ENCODE results near the gene C16orf86.

The C16orf86 gene

DNA sequence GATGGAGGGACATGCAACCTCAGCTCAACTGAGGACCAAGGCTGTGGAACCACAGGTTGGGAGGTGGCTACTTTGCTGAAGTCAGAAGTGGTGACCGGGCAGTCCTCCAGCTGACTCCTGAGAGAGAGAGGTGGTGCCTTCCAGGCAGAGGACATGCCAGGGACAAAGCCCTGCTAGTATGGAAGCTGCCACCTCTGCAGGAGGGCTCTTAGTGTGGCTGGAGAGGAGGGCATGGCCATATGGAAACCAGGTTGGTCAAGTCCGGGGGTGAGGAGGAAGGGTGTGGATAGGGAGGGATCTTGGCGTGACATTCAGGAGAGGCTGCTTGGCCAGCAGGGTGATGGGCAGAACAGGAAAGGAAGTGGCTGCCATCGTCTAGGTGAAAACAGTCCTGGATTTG is 5.7 kb downstream of the C16orf86 start:
- H3K36me3 Mint-ChIP-seq: peaks cover 13% of the 10 kb centered on the region
- no peak for ATAC-seq
- H3K27ac Mint-ChIP-seq: peak overlapping the region; percentile 26
- H3K4me3 Mint-ChIP-seq: no peak overlapping the region
- DNase-seq (ENCODE audit: low spot score in 2 of 2): no peak
- H3K9me3 Mint-ChIP-seq: no peaks in the 10 kb centered on the region
- H3K4me1 Mint-ChIP-seq: peaks cover 9% of the 10 kb centered on the region

- Mint-ChIP-seq H3K36me3 (peaks cover 13% of the 10 kb centered on the region), H3K9me3 (no peaks in the 10 kb centered on the region), H3K4me1 (peaks cover 9% of the 10 kb centered on the region), H3K27ac (peak overlapping the region; percentile 26), H3K4me3 (no peak overlapping the region)
- ATAC-seq (peak; percentile 42), DNase-seq (ENCODE audit: low spot score in 2 of 2) (no peak)
Observed at GRCh38 chr16:67672739-67673662, 6.4 kb downstream of the C16orf86 start.

DNA sequence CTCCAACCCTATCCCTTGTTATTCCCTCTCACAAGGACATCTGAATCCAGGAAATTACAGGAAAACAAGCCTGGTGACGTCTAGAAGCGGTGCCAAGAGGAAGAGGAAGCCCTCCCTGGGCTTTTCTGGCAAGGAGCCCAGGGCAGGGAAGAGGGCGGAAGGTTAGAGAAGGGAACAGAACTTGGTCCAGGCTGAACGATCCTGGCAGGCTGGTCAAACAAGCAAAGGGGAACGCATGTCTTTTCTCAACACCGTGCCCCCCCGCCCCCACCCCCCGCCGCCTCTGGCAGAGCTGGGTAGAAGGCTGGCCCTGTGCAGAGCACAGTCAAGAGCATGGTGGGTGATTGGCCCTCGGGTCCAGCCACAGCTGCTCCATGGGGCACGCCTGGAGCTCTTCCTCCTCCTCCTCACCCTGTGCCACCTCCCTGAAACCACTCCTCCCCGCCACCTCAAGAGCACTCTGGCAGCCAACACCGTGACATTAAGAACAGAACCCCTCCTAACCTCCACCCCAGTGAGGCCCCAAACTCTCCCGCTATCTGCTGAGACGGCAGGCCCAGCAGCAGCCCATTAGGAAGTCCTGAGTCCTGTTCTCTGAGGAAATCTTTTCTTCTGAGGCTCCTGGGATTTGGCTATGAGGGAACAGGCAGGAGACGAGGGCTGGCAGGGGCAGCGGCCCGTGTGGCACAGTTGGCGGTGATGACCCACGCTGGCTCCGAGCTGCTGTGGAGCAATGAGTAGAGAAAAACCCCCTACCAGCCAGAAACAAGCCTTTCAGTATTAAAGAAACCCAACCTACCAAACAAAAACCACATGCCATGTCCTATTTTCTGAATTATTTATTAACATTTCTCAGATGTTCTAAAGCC is 7.3 kb downstream of the C16orf86 start:
- peaks cover 13% of the 10 kb centered on the region for H3K36me3 Mint-ChIP-seq
- no peaks in the 10 kb centered on the region for H3K9me3 Mint-ChIP-seq
- peak overlapping the region; percentile 92 for H3K27ac Mint-ChIP-seq
- DNase-seq (ENCODE audit: low spot score in 2 of 2): no peak
- no peak for ATAC-seq
- H3K4me3 Mint-ChIP-seq: no peak overlapping the region
- peaks cover 9% of the 10 kb centered on the region for H3K4me1 Mint-ChIP-seq

DNA sequence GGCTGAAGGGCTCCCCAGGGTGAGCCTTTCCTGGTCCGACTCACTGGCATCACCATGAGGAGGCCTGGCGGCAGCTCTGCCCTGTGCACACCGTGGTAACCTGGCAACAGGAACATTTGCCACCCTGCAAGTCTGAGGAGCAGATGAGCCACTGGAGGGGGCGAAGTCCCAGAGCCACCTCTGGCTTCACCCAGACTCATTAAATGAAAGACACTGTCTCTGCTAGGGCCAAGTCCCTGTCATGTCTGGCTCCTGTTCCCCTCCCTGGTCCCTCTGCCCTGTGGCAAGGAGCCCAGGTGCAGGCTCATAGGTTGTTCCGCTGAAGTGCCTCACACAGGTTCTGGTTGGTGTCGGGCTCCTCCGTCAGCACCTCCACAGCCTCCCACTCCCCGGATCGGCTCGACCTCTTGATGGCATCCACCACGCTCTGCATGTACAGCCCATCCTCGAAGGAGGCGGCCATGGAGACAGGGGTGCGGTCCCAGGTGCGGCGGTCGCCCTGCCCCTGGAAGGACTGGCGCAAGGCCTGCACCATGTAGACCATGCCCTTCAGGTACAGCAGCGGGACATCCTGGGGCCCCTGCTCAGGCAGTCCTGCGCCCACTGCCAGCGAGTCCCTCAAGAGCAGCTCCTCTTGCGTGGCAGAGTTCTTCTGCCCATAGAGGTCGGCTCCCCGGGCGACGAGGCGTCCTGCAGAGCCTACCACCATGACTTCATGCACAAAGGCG is 8.4 kb downstream of the C16orf86 start:
- Mint-ChIP-seq H3K4me1 (peaks cover 9% of the 10 kb centered on the region), H3K36me3 (peaks cover 17% of the 10 kb centered on the region), H3K27ac (peak overlapping the region; percentile 92), H3K4me3 (no peak overlapping the region), H3K9me3 (no peaks in the 10 kb centered on the region)
- ATAC-seq: peak; percentile 8
- DNase-seq (ENCODE audit: low spot score in 2 of 2): no peak

- Mint-ChIP-seq H3K9me3 (no peaks in the 10 kb centered on the region), H3K4me1 (peaks cover 9% of the 10 kb centered on the region), H3K4me3 (no peak overlapping the region), H3K36me3 (peaks cover 23% of the 10 kb centered on the region), H3K27ac (no peak overlapping the region)
- ATAC-seq: no peak
- no peak for DNase-seq (ENCODE audit: low spot score in 2 of 2)
Observed at GRCh38 chr16:67675579-67675935, 8.9 kb downstream of the C16orf86 start.

- H3K27ac Mint-ChIP-seq: no peak overlapping the region
- no peak for ATAC-seq
- DNase-seq (ENCODE audit: low spot score in 2 of 2): no peak
- no peak overlapping the region for H3K4me3 Mint-ChIP-seq
- H3K36me3 Mint-ChIP-seq: peaks cover 26% of the 10 kb centered on the region
- H3K9me3 Mint-ChIP-seq: no peaks in the 10 kb centered on the region
- peaks cover 9% of the 10 kb centered on the region for H3K4me1 Mint-ChIP-seq
Observed at GRCh38 chr16:67675999-67676398, 9.4 kb downstream of the C16orf86 start.

DNA sequence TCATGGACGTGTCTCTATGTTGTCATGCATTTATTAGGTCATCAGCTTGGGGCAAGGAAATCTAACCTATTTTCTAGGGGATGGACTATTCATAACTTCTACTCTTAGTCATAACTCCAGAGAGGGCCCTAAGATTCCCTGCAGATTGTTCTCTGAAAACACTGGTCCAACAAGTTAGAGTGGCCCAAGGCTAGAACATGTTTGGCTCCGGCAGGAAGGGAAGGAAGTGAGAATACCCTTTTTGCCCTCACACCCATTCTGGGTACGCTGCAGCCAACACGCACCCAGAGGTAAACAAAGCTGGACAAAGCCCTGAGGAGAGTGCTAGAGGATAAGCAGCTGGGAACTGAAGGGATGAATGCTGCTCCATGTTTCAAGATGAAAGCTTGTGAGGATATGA is 9.9 kb downstream of the C16orf86 start:
- Mint-ChIP-seq H3K4me3 (no peak overlapping the region), H3K36me3 (peaks cover 26% of the 10 kb centered on the region), H3K9me3 (no peaks in the 10 kb centered on the region), H3K27ac (no peak overlapping the region), H3K4me1 (peaks cover 9% of the 10 kb centered on the region)
- DNase-seq (ENCODE audit: low spot score in 2 of 2) (no peak), ATAC-seq (no peak)

GRCh38 chr16:67676939-67677338 is 10.3 kb downstream of the C16orf86 start:
- Mint-ChIP-seq H3K4me3 (no peak overlapping the region), H3K27ac (peak overlapping the region; percentile 46), H3K4me1 (peaks cover 9% of the 10 kb centered on the region), H3K36me3 (peaks cover 26% of the 10 kb centered on the region), H3K9me3 (no peaks in the 10 kb centered on the region)
- ATAC-seq (no peak), DNase-seq (ENCODE audit: low spot score in 2 of 2) (no peak)

DNA sequence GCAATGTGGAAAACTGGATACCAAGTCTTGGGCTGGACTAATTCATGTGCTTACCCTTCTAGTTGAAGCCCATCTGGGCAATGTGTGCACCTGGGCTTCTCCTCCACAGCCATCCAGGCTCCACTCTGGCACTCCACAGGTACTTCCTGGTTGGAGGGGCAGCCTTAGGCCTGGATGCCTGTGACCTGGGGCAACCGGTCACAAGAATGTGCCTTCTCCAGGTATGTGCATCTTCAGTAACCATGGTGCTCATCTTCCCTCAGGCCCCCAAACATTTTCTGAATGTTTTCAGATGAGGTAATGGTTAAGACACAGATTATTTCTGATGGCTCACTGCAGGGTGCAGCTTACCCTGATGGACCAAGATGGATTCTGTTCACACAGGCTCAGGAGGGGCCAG is 11.1 kb downstream of the C16orf86 start:
- Mint-ChIP-seq H3K9me3 (no peaks in the 10 kb centered on the region), H3K27ac (peak overlapping the region; percentile 46), H3K36me3 (peaks cover 33% of the 10 kb centered on the region), H3K4me1 (peaks cover 9% of the 10 kb centered on the region), H3K4me3 (no peak overlapping the region)
- no peak for DNase-seq (ENCODE audit: low spot score in 2 of 2)
- no peak for ATAC-seq

- H3K27ac Mint-ChIP-seq: no peak overlapping the region
- H3K36me3 Mint-ChIP-seq: peaks cover 38% of the 10 kb centered on the region
- H3K4me1 Mint-ChIP-seq: peaks cover 9% of the 10 kb centered on the region
- H3K4me3 Mint-ChIP-seq: no peak overlapping the region
- no peak for DNase-seq (ENCODE audit: low spot score in 2 of 2)
- H3K9me3 Mint-ChIP-seq: no peaks in the 10 kb centered on the region
- no peak for ATAC-seq
Observed at GRCh38 chr16:67678354-67679023, 11.9 kb downstream of the C16orf86 start.

DNA sequence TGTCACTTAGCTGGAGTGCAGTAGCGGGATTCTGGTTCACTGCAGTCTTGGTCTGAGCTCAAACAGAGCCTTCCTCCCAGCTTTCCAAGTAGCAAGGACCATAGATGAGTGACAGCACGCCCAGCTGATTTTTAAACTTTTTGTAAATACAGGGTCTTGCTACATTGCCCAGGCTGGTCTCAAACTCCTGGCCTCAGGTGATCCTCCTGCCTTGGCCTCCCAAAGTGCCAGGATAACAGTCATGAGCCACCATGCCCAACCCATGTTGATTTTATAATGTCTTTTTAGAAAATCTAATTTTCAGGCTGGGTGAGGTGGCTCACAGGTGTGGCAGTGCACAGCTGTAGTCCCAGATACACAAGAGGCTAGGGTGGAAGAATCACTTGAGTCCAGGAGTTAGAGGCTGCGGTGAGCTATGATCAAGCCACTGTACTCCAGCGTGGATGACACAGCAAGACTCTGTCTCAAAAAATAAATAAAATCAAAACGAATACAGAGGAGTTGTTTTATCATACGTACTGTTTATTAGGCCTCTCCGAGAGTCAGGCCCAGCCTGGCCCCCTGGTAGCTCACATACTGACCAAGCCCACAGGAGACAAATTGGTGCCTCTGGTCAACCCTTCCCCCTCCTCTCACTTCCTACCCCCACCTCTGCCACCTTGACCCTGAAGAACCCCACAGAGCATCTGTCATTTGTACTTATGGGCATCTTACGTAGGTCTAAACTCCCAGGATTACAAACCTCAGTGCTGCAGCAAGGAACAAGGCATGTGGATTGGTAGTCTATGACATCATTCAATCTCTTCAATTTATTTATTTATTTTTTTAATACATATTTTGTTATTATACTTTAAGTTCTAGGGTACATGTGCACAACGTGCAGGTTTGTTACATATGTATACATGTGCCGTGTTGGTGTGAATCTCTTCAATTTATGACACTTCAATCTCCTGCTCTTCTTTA is 13.6 kb downstream of the C16orf86 start:
- Mint-ChIP-seq H3K27ac (no peak overlapping the region), H3K9me3 (no peaks in the 10 kb centered on the region), H3K36me3 (peaks cover 36% of the 10 kb centered on the region), H3K4me1 (peaks cover 1% of the 10 kb centered on the region), H3K4me3 (no peak overlapping the region)
- DNase-seq (ENCODE audit: low spot score in 2 of 2) (no peak), ATAC-seq (no peak)

- H3K27ac Mint-ChIP-seq: peak overlapping the region; percentile 23
- no peak overlapping the region for H3K4me3 Mint-ChIP-seq
- no peak for ATAC-seq
- no peak for DNase-seq (ENCODE audit: low spot score in 2 of 2)
- no peaks in the 10 kb centered on the region for H3K9me3 Mint-ChIP-seq
- peaks cover 45% of the 10 kb centered on the region for H3K36me3 Mint-ChIP-seq
- H3K4me1 Mint-ChIP-seq: peaks cover 8% of the 10 kb centered on the region
Observed at GRCh38 chr16:67683767-67684166, 17.2 kb downstream of the C16orf86 start.

DNA sequence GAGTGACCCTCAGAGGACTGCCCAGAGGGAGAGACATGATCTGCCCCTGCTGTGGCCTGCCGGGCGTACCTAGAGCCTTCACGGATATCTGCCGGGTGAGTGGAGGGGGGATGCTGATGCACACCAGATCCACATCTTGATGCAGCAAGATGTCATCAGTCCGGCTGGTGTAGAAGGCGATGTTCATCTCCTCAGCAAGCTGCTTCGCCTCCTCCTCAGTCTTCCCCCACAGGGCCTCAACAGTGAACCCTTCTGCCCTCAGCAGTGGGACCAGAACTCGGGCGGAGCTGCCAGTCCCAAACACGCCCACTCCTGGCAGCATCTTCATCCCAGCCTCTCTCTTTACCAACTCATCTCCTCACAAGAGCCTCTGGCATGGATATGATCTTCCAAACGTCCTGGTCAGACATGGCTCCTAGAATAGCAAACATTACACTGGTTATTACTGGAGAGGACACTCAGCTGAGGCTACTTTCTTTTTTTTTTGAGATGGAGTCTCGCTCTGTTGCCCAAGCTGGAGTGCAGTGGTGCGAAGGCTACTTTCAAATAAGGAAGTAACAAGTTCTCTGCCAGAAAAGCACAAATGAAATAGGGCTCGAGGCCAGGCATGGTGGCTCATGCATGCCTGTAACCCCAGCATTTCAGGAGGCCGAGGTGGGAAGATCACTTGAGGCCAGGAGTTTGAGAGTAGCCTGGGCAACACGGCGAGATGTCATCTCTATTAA is 18.9 kb downstream of the C16orf86 start:
- H3K36me3 Mint-ChIP-seq: peaks cover 36% of the 10 kb centered on the region
- peak overlapping the region; percentile 62 for H3K27ac Mint-ChIP-seq

More for the DNA sequence above, 18.9 kb downstream of the C16orf86 start:
- H3K9me3 Mint-ChIP-seq: no peaks in the 10 kb centered on the region
- ATAC-seq (no peak), DNase-seq (ENCODE audit: low spot score in 2 of 2) (no peak)
- H3K4me3 Mint-ChIP-seq: no peak overlapping the region
- H3K4me1 Mint-ChIP-seq: peaks cover 8% of the 10 kb centered on the region

Measured in stimulated activated effector memory CD8-positive, alpha-beta T cell treated with anti-CD3 and anti-CD28 coated beads, Interleukin-12 subunit alpha, Interleukin-12 subunit beta, amount 100 ng/mL, for 72 hours (primary cell).